B cell (primary cell): ENCODE measurements around the gene MAPK8IP2. TPM values are rescaled to one million over a fixed set of nuclear protein-coding genes. Genes with fewer than 3 reads are reported as not detected.
A peak's percentile ranks its signal among the peaks of the same experiment; 100 is the strongest.

ENCODE experiments used
- ATAC-seq: fragments of 200-7000 bp; cut with Tn5 transposase; one replicate; pipeline ENCODE4 v1.10.0; 2021; ENCODE audit warnings: low read depth, mild to moderate bottlenecking, moderate number of reproducible peaks, moderate library complexity
- CTCF ChIA-PET: fragments of 350-600 bp; sonication (Branson Sonifier 250); formaldehyde crosslinking; loops from one replicate; lab custom pipeline; 2021; ENCODE audit warnings: antibody characterized with exemption, inconsistent platforms; lab: Charles Lee
- POLR2A ChIA-PET: fragments of 350-600 bp; sonication (Branson Sonifier 250); formaldehyde crosslinking; loops from one replicate; lab custom pipeline; 2021; ENCODE audit warnings: antibody characterized with exemption; lab: Charles Lee
- DNase-seq: peaks from one replicate; pipeline ENCODE4 v3.0.0; 2013
- H2AFZ ChIP-seq: 2 replicates; pipeline ENCODE4 v1.6.1; 2012; ENCODE audit warnings: mild to moderate bottlenecking, low read depth, low read length; ENCODE audit not compliant: insufficient read depth, poor library complexity, severe bottlenecking
- H3K27ac ChIP-seq, 2 donors: 1 replicate in 1 of 2; 2 replicates in 1 of 2; pipeline ENCODE4 v1.5.1; 2012 to 2013; ENCODE audit warnings: low read length in 2 of 2, mild to moderate bottlenecking in 2 of 2, moderate library complexity in 1 of 2
- H3K27me3 ChIP-seq, 4 experiments: fragments of 200-600 bp in 1 of 4; sonication (generic) in 1 of 4; replicated peaks in 1 of 4; 1 replicate in 2 of 4; 2 replicates in 2 of 4; pipeline versions ENCODE4 v1.6.1 to v1.7.0; 2013 to 2016; ENCODE audit warnings: low read length in 3 of 4, mild to moderate bottlenecking in 2 of 4, mixed read lengths in 1 of 4, moderate library complexity in 1 of 4; ENCODE audit not compliant: insufficient read depth in 4 of 4, control insufficient read depth in 3 of 4; ENCODE audit errors: control extremely low read depth in 1 of 4
- H3K36me3 ChIP-seq, 2 experiments: replicated peaks in 1 of 2; 1 replicate in 1 of 2; 2 replicates in 1 of 2; pipeline versions ENCODE4 v1.6.1 to v1.7.1; 2013; ENCODE audit warnings: low read length in 1 of 2; ENCODE audit not compliant: insufficient read depth in 2 of 2, control insufficient read depth in 1 of 2; ENCODE audit errors: control extremely low read depth in 1 of 2, extremely low read depth in 1 of 2
- H3K4me1 ChIP-seq, 2 donors: fragments of 200-600 bp in 1 of 2; sonication (generic) in 1 of 2; 1 replicate in 1 of 2; 2 replicates in 1 of 2; pipeline versions ENCODE4 v1.5.1 to v1.6.1; 2013 to 2017; ENCODE audit warnings: low read length in 2 of 2; ENCODE audit not compliant: control insufficient read depth in 2 of 2, insufficient read depth in 2 of 2
- H3K4me2 ChIP-seq: replicated peaks from 2 replicates; pipeline ENCODE3; 2012; ENCODE audit warnings: mild to moderate bottlenecking, low read depth, low read length; ENCODE audit not compliant: poor library complexity, severe bottlenecking
- H3K4me3 ChIP-seq, 5 experiments: fragments of 200-600 bp in 1 of 5; sonication (generic) in 1 of 5; 1 replicate in 3 of 5; 2 replicates in 2 of 5; pipeline versions ENCODE4 v1.5.1 to v1.7.0; 2011 to 2016; ENCODE audit warnings: low read length in 4 of 5, mild to moderate bottlenecking in 4 of 5, low read depth in 2 of 5, control low read depth in 1 of 5, moderate library complexity in 1 of 5; ENCODE audit not compliant: insufficient read depth in 1 of 5; ENCODE audit errors: control extremely low read depth in 1 of 5, extremely low read depth in 1 of 5
- H3K79me2 ChIP-seq: fragments of 200-600 bp; sonication (generic); one replicate; pipeline ENCODE4 v1.6.0; 2016; ENCODE audit warnings: low read length; ENCODE audit not compliant: control insufficient read depth, insufficient read depth
- H3K9ac ChIP-seq: fragments of 200-600 bp; sonication (generic); 2 replicates; pipeline ENCODE4 v1.6.1; 2017; ENCODE audit warnings: mild to moderate bottlenecking, low read length, moderate library complexity
- H3K9me3 ChIP-seq, 3 donors: one replicate each; pipeline versions ENCODE4 v1.6.1 to v1.7.1; 2013; ENCODE audit warnings: low read length in 2 of 3; ENCODE audit not compliant: control insufficient read depth in 2 of 3, insufficient read depth in 1 of 3; ENCODE audit errors: control extremely low read depth in 1 of 3
- H4K20me1 ChIP-seq: 2 replicates; pipeline ENCODE4 v1.6.0; 2012; ENCODE audit warnings: mild to moderate bottlenecking, low read length; ENCODE audit not compliant: insufficient read depth, control insufficient read depth, poor library complexity, severe bottlenecking
- H3K27ac Mint-ChIP-seq: one replicate; pipeline ENCODE4 v1.8.0; 2021; ENCODE audit warnings: mixed read lengths
- H3K27me3 Mint-ChIP-seq: one replicate; pipeline ENCODE4 v1.8.0; 2021; ENCODE audit warnings: mixed read lengths
- H3K4me1 Mint-ChIP-seq: one replicate; pipeline ENCODE4 v1.8.0; 2021; ENCODE audit warnings: mixed read lengths
- H3K4me3 Mint-ChIP-seq: one replicate; pipeline ENCODE4 v1.8.0; 2021; ENCODE audit warnings: mixed read lengths
- H3K9me3 Mint-ChIP-seq: one replicate; pipeline ENCODE4 v1.8.0; 2022; ENCODE audit warnings: mixed read lengths; ENCODE audit not compliant: insufficient read depth
- EZH2 ChIP-seq: IDR thresholded peaks from 2 replicates; pipeline ENCODE4 v1.6.1; 2012; ENCODE audit warnings: borderline replicate concordance, low read depth, mild to moderate bottlenecking, moderate library complexity, low read length; ENCODE audit not compliant: insufficient read depth, poor library complexity, severe bottlenecking
- WGBS: methylation state at CpG from one replicate; pipeline ENCODE4 v1.1.5; 2013; ENCODE audit warnings: missing lambda C conversion rate; ENCODE audit not compliant: insufficient coverage; 5-methylcytosine and 5-hydroxymethylcytosine counted together
- intact Hi-C: fragments of 100-400 bp; cut with micrococcal nuclease; formaldehyde crosslinking; loops from one replicate; pipeline ENCODE4 v1.10.0; 2022
- polyA plus RNA-seq: library from polyadenylated mRNA; depleted of rRNA; stranded (reverse); fragments of >200 nt; gene quantifications from 2 replicates; pipeline ENCODE4 v1.2.3, GENCODE V29; 2012
- total RNA-seq, 2 donors: library from RNA; stranded (reverse); fragments of 120-200 nt in 1 of 2; gene quantifications; 1 replicate in 1 of 2; 2 replicates in 1 of 2; pipeline versions ENCODE4 v1.2.3 to v1.2.4, GENCODE V29; 2013 to 2022
- TF ChIP-seq, protein P1 (sequence below): fragments of 200-600 bp; IDR thresholded peaks from one replicate; pipeline ENCODE4 v1.8.0; 2022; ENCODE audit warnings: antibody characterized with exemption, mild to moderate bottlenecking

Gene MAPK8IP2
- total and polyA plus RNA-seq, 2 donors (not counting 1 experiment from before 2014, with no cell fraction given), result 0.19 to 0.39 TPM

DNA sequence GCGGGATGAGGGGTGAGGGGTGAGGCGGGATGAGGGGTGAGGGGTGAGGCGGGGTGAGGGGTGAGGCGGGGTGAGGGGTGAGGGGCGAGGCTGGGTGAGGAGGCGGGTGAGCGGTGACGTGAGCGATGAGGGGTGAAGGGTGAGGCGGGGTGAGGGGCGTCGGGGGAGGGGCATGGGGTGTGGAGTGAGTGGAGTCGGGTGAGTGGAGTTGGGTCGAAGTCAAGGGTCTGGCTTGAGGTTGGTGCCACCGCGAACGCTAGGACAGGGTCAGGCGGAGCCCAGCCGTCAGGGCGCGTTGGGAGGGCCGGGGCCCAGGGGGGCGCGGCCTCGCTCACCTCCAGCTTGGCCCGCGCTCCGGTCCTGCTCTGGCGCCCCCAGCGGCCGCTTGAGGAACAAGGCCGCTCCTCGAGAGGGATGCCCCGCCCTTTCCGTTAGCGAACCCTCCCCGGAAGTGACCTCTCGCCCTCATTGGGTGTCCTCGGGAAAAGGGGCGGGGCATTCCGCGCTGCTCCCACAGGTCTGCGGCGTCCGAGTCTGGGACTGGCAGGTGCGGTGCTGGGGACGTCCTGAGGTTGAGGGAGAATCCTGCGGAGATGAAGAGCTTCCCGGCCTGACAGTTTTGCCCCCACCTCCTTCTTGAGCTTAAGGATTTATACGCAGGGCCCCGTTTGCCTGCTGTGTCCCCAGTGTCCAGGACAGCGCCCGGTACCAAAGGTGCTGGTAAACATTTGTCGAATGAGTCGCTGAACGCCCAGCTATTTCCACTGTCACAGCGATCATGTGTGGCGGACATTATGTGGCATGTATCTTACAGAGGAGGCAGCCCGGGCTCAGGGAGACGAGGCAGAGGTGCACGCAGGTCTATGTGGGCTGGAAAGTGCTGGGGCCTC, 37.8 kb upstream of the MAPK8IP2 start, which contains the start of gene SYCE3:
Gene SYCE3, minus strand, starts transcription at position 397 of the 890 bp plus-strand sequence. CDS start 6,514 bp downstream, outside the sequence.
- Histone ChIP-seq H3K4me1 (peaks cover 5 to 9% of the 10 kb centered on the region in 2 donors), H3K4me2 (peak within 1 kb of the TSS; percentile 86), H3K9ac (peak within 1 kb of the TSS; percentile 72), H3K9me3 (no peaks in the 10 kb centered on the region), H2AFZ (peak within 1 kb of the TSS; percentile 81), H3K79me2 (no peaks in the 10 kb centered on the region), H3K27me3 (no peaks in the 10 kb centered on the region), H4K20me1 (no peaks in the 10 kb centered on the region), H3K36me3 (no peaks in the 10 kb centered on the region), H3K4me3 (peak within 1 kb of the TSS; percentile 5 to 83 (median 72)), H3K27ac (peak within 1 kb of the TSS in 1 of 2 donors; percentile 37)
- peak; percentile 97 for DNase-seq
- POLR2A ChIA-PET, result interaction anchor here (0.9 to 4.0 kb wide), 9 partner anchors 14 to 58 kb away, joined by 3 to 32 read pairs (median 5); partner anchors contain the start of genes CHKB, SCO2 and TYMP
- 2% methylated on average over 54 of the region's 61 CpGs for WGBS
- Mint-ChIP-seq H3K27ac (peak within 1 kb of the TSS; percentile 87), H3K4me1 (peaks cover 16% of the 10 kb centered on the region), H3K27me3 (no peaks in the 10 kb centered on the region), H3K9me3 (no peaks in the 10 kb centered on the region), H3K4me3 (peak within 1 kb of the TSS; percentile 87)
- CTCF ChIA-PET, result interaction anchor here (1.0 to 3.1 kb wide), 18 partner anchors 14 to 311 kb away, joined by 3 to 54 read pairs (median 6); partner anchors contain the start of genes CHKB, HDAC10, KLHDC7B and LMF2
- intact Hi-C loops, result loop anchor here (1.0 to 2.0 kb wide), 7 partner anchors 14 to 66 kb away; partner anchors contain the start of genes ARSA and CHKB
- TF ChIP-seq EZH2, result no peak
- TF ChIP-seq, protein P1, sequence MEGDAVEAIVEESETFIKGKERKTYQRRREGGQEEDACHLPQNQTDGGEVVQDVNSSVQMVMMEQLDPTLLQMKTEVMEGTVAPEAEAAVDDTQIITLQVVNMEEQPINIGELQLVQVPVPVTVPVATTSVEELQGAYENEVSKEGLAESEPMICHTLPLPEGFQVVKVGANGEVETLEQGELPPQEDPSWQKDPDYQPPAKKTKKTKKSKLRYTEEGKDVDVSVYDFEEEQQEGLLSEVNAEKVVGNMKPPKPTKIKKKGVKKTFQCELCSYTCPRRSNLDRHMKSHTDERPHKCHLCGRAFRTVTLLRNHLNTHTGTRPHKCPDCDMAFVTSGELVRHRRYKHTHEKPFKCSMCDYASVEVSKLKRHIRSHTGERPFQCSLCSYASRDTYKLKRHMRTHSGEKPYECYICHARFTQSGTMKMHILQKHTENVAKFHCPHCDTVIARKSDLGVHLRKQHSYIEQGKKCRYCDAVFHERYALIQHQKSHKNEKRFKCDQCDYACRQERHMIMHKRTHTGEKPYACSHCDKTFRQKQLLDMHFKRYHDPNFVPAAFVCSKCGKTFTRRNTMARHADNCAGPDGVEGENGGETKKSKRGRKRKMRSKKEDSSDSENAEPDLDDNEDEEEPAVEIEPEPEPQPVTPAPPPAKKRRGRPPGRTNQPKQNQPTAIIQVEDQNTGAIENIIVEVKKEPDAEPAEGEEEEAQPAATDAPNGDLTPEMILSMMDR, result peak; percentile 89
- ATAC-seq, result peak; percentile 96
